ENCODE results near the gene SLC35D3. TPM values are rescaled to one million over a fixed set of nuclear protein-coding genes. Genes with fewer than 3 reads are reported as not detected.
"Not testable (repeated sequence)": the region's sequence is repeated elsewhere in the genome, so short reads cannot be mapped to it uniquely, and the experiment has no call there.

The SLC35D3 gene
- total RNA-seq, 1 experiment from 2014 or later, result not detected

DNA sequence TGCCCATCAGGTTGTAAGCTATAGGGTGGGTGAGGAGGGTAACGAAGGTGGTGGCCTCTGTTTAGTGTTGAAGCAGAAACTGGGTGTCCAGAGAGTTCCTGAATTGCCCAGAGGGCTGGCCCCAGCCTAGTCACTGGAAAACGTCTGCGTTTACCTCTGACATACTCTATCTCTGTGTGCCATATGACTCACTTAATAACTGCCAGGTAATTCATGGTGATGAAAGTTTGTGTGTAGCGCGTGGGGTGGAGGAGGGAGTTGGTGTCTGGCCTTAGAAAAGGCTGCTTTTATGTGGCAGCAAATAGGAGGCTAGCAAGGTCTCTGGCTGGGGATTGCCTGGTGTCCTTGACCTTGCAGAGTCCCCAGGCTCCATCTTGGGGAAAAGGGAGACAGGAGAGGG is 47.3 kb downstream of the SLC35D3 start:
- H3K4me1 ChIP-seq (replicated peaks; ENCODE audit: insufficient read depth), result peaks cover 43% of the 10 kb centered on the region
- peaks cover 28% of the 10 kb centered on the region for H3F3A ChIP-seq (ENCODE audit: insufficient read depth, low read depth)
- ChIA-PET CTCF (interaction anchor here (0.6 to 2.5 kb wide), 2 partner anchors 44 to 145 kb away, joined by 3 to 5 read pairs; no protein-coding TSS in a partner anchor), POLR2A (ENCODE audit: unreplicated experiment) (no interaction called here)
- peak overlapping the region; percentile 97 for H3K27ac ChIP-seq
- H3K79me2 ChIP-seq (ENCODE audit: low read depth), result no peaks in the 10 kb centered on the region
- no peaks in the 10 kb centered on the region for H3K27me3 ChIP-seq (ENCODE audit: insufficient read depth, low read depth)
- 0 out of 2 replicates have a peak, but pooled peaks cover 5% of the 10 kb centered on the region for H3K9me2 ChIP-seq (ENCODE audit: insufficient read depth)
- intact Hi-C loops (cut with micrococcal nuclease; ENCODE audit: unreplicated experiment), result loop anchor here (2.0 to 5.0 kb wide), 3 partner anchors 108 to 671 kb away; no protein-coding TSS in a partner anchor
- H4K20me1 ChIP-seq (ENCODE audit: insufficient read depth), result no peaks in the 10 kb centered on the region
- H2AFZ ChIP-seq, result peak overlapping the region; percentile 70
- peak overlapping the region; percentile 3; the same call in 1 of the 2 replicates for H3K4me3 ChIP-seq
- no peak for TF ChIP-seq EZH2 (IDR thresholded peaks at IDR 0.05; ENCODE audit: low read depth)
- TF ChIP-seq, protein P1, sequence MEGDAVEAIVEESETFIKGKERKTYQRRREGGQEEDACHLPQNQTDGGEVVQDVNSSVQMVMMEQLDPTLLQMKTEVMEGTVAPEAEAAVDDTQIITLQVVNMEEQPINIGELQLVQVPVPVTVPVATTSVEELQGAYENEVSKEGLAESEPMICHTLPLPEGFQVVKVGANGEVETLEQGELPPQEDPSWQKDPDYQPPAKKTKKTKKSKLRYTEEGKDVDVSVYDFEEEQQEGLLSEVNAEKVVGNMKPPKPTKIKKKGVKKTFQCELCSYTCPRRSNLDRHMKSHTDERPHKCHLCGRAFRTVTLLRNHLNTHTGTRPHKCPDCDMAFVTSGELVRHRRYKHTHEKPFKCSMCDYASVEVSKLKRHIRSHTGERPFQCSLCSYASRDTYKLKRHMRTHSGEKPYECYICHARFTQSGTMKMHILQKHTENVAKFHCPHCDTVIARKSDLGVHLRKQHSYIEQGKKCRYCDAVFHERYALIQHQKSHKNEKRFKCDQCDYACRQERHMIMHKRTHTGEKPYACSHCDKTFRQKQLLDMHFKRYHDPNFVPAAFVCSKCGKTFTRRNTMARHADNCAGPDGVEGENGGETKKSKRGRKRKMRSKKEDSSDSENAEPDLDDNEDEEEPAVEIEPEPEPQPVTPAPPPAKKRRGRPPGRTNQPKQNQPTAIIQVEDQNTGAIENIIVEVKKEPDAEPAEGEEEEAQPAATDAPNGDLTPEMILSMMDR (conservative IDR thresholded peaks at IDR 0.05), result no peak
- BruUV-seq (replicated peaks), result no TSS peak
- peak overlapping the region; percentile 69 for H3K4me2 ChIP-seq
- peak; percentile 24 to 93 for DNase-seq
- no peaks in the 10 kb centered on the region for H3K36me3 ChIP-seq (ENCODE audit: low read depth)
- no peaks in the 10 kb centered on the region for H3K9me3 ChIP-seq (ENCODE audit: insufficient read depth, low read depth)

DNA sequence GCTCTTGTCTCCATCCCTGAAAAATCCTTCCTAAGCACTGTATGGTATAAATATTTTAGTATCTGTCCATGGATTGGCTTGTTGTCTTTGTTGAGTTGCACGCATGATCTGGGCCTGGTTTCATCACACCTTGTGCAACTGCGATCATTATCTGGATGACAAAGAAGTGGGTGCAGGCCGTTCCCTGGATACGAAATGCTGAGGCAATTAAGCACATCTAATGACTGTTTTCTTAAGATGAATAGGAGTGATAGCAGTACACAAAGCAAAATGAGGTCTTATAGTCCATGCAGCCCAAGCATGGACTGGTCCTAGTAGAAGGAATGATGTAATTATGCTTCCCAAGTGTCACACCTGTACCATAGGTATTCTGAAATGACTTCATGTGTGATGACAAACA is 47.8 kb downstream of the SLC35D3 start:
- Histone ChIP-seq H3K9me2 (ENCODE audit: insufficient read depth) (0 out of 2 replicates have a peak, but pooled peaks cover 8% of the 10 kb centered on the region), H3K36me3 (ENCODE audit: low read depth) (no peaks in the 10 kb centered on the region), H3F3A (ENCODE audit: insufficient read depth, low read depth) (peaks cover 28% of the 10 kb centered on the region), H3K4me2 (peak overlapping the region; percentile 69), H3K4me3 (peak overlapping the region; percentile 3; the same call in 1 of the 2 replicates), H3K9me3 (ENCODE audit: insufficient read depth, low read depth) (no peaks in the 10 kb centered on the region), H4K20me1 (ENCODE audit: insufficient read depth) (no peaks in the 10 kb centered on the region), H3K4me1 (replicated peaks; ENCODE audit: insufficient read depth) (peaks cover 43% of the 10 kb centered on the region), H2AFZ (peak overlapping the region; percentile 70), H3K79me2 (ENCODE audit: low read depth) (no peaks in the 10 kb centered on the region), H3K27me3 (ENCODE audit: insufficient read depth, low read depth) (no peaks in the 10 kb centered on the region), H3K27ac (peak overlapping the region; percentile 97)
- no peak for TF ChIP-seq EZH2 (IDR thresholded peaks at IDR 0.05; ENCODE audit: low read depth)
- TF ChIP-seq, protein P1 (conservative IDR thresholded peaks at IDR 0.05), result no peak
- CTCF ChIA-PET, result interaction anchor here (2.5 kb wide), 1 partner anchor 43 kb away, joined by 5 read pairs; no protein-coding TSS in a partner anchor
- DNase-seq, result peak in 1 of 2 experiments; percentile 95
- no TSS peak for BruUV-seq (replicated peaks)
- POLR2A ChIA-PET (ENCODE audit: unreplicated experiment), result interaction anchor here (0.6 kb wide), 1 partner anchor 81 kb away, joined by 4 read pairs; no protein-coding TSS in a partner anchor
- intact Hi-C loops (cut with micrococcal nuclease; ENCODE audit: unreplicated experiment), result loop anchor here (2.0 to 5.0 kb wide), 3 partner anchors 107 to 671 kb away; no protein-coding TSS in a partner anchor

DNA sequence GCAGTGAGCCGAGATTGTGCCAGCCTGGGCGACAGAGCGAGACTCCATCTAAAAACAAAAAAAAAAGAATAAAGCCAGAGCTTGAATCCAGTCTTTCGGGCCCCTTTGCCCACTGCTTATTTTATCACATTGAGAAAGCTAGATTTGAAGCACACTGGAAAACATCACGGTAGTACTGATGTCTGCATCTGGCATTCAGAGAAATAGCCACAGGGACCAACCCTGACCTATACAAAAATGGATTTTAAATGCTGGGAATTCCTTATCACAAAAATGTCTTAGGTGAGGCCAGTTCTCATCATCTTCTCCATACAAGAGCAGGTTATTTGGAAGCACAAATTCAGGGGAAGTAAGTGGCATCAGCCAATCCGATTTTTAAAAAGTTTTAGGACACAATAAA is 49.5 kb downstream of the SLC35D3 start:
- H3F3A ChIP-seq (ENCODE audit: insufficient read depth, low read depth), result peaks cover 28% of the 10 kb centered on the region
- no peak overlapping the region for H3K4me2 ChIP-seq
- no peaks in the 10 kb centered on the region for H3K79me2 ChIP-seq (ENCODE audit: low read depth)
- H2AFZ ChIP-seq, result no peak overlapping the region
- no peaks in the 10 kb centered on the region for H4K20me1 ChIP-seq (ENCODE audit: insufficient read depth)
- no peaks in the 10 kb centered on the region for H3K27me3 ChIP-seq (ENCODE audit: insufficient read depth, low read depth)
- no peaks in the 10 kb centered on the region for H3K9me3 ChIP-seq (ENCODE audit: insufficient read depth, low read depth)
- no peak for DNase-seq
- H3K4me3 ChIP-seq, result no peak overlapping the region
- intact Hi-C loops (cut with micrococcal nuclease; ENCODE audit: unreplicated experiment), result no loop called here
- TF ChIP-seq, protein P1 (conservative IDR thresholded peaks at IDR 0.05), result no peak
- TF ChIP-seq EZH2 (IDR thresholded peaks at IDR 0.05; ENCODE audit: low read depth), result no peak
- POLR2A ChIA-PET (ENCODE audit: unreplicated experiment), result interaction anchor here (0.5 to 0.6 kb wide), 2 partner anchors 96 to 129 kb away, joined by 4 to 7 read pairs; no protein-coding TSS in a partner anchor
- BruUV-seq (replicated peaks), result no TSS peak
- CTCF ChIA-PET, result no interaction called here
- H3K27ac ChIP-seq, result peak overlapping the region; percentile 97; the same call in 1 of the 2 replicates
- H3K4me1 ChIP-seq (replicated peaks; ENCODE audit: insufficient read depth), result peaks cover 43% of the 10 kb centered on the region
- H3K9me2 ChIP-seq (ENCODE audit: insufficient read depth), result 0 out of 2 replicates have a peak, but pooled peaks cover 8% of the 10 kb centered on the region
- H3K36me3 ChIP-seq (ENCODE audit: low read depth), result no peaks in the 10 kb centered on the region

- intact Hi-C loops (cut with micrococcal nuclease; ENCODE audit: unreplicated experiment); H3K27ac ChIP-seq; H3K4me3 ChIP-seq; DNase-seq; POLR2A ChIA-PET (ENCODE audit: unreplicated experiment); H3K79me2 ChIP-seq (ENCODE audit: low read depth); H3K9me3 ChIP-seq (ENCODE audit: insufficient read depth, low read depth); H3K36me3 ChIP-seq (ENCODE audit: low read depth); BruUV-seq (replicated peaks); H2AFZ ChIP-seq; H3K4me2 ChIP-seq; CTCF ChIA-PET; H3K9me2 ChIP-seq (ENCODE audit: insufficient read depth); H3K27me3 ChIP-seq (ENCODE audit: insufficient read depth, low read depth); H4K20me1 ChIP-seq (ENCODE audit: insufficient read depth): not testable (repeated sequence)
- peaks cover 37% of the 10 kb centered on the region for H3K4me1 ChIP-seq (replicated peaks; ENCODE audit: insufficient read depth)
- H3F3A ChIP-seq (ENCODE audit: insufficient read depth, low read depth), result peaks cover 26% of the 10 kb centered on the region
Observed at GRCh38 chr6:136973781-136974180, 51.7 kb downstream of the SLC35D3 start.
